Measurements from ENCODE around the gene C16orf74. TPM values are rescaled to one million over a fixed set of nuclear protein-coding genes. Genes with fewer than 3 reads are reported as not detected.

Gene C16orf74
- total and polyA plus RNA-seq, 10 donors = 12.1 to 107 (median 19.3) TPM

GRCh38 chr16:85670840-85671239, 80.1 kb downstream of the C16orf74 start:
- intact Hi-C loops (cut with DNase I; ENCODE audit: low total_unique reads) = no loop called here
- DNase-seq = peak; percentile 41
- Histone ChIP-seq H3K36me3 (peaks cover 4 to 100% (median 84%) of the 10 kb centered on the region in 6 donors), H3K27me3 (replicated peaks in 1 of 7) (no peaks in the 10 kb centered on the region), H3K4me3 (no peak overlapping the region), H3K4me1 (peaks cover 0 to 28% (median 16%) of the 10 kb centered on the region in 6 donors), H3K9me3 (no peaks in the 10 kb centered on the region), H3K27ac (no peak overlapping the region)
- TF ChIP-seq POLR2AphosphoS5 (IDR thresholded peaks at IDR 0.05) (no peak), CTCF (IDR thresholded peaks at IDR 0.05 in 8 of 11, conservative IDR thresholded peaks at IDR 0.05 in 3 of 11) (no peak), POLR2A (IDR thresholded peaks at IDR 0.05) (no peak)
- 93 to 97% (median 96%) methylated on average over 14 of the region's 14 CpGs for WGBS, 5 donors

GRCh38 chr16:85668676-85669424, 82.0 kb downstream of the C16orf74 start:
- intact Hi-C loops (cut with DNase I; ENCODE audit: low total_unique reads) = no loop called here
- Histone ChIP-seq H3K4me3 (no peak overlapping the region), H3K4me1 (peaks cover 0 to 12% (median 4%) of the 10 kb centered on the region in 6 donors), H3K9me3 (no peaks in the 10 kb centered on the region), H3K36me3 (peaks cover 11 to 100% (median 91%) of the 10 kb centered on the region in 6 donors), H3K27me3 (replicated peaks in 1 of 7) (no peaks in the 10 kb centered on the region), H3K27ac (no peak overlapping the region)
- peak; percentile 41 for DNase-seq
- TF ChIP-seq POLR2AphosphoS5 (IDR thresholded peaks at IDR 0.05) = no peak
- TF ChIP-seq CTCF (IDR thresholded peaks at IDR 0.05 in 8 of 11, conservative IDR thresholded peaks at IDR 0.05 in 3 of 11) = no peak
- no peak for TF ChIP-seq POLR2A (IDR thresholded peaks at IDR 0.05)
- 96 to 98% (median 97%) methylated on average over 8 to 10 of the region's 10 CpGs for WGBS, 5 donors

GRCh38 chr16:85667841-85668413, 83.0 kb downstream of the C16orf74 start:
- Histone ChIP-seq H3K4me3 (no peak overlapping the region), H3K9me3 (no peaks in the 10 kb centered on the region), H3K27ac (no peak overlapping the region), H3K4me1 (peaks cover 0 to 2% (median 0%) of the 10 kb centered on the region in 6 donors), H3K36me3 (peaks cover 18 to 100% (median 96%) of the 10 kb centered on the region in 6 donors), H3K27me3 (replicated peaks in 1 of 7) (no peaks in the 10 kb centered on the region)
- peak in 1 of 3 donors; percentile 35 for TF ChIP-seq POLR2AphosphoS5 (IDR thresholded peaks at IDR 0.05)
- no peak for TF ChIP-seq CTCF (IDR thresholded peaks at IDR 0.05 in 8 of 11, conservative IDR thresholded peaks at IDR 0.05 in 3 of 11)
- peak; percentile 61 for DNase-seq
- WGBS, 5 donors = 89 to 95% (median 91%) methylated on average over 13 to 16 of the region's 16 CpGs
- intact Hi-C loops (cut with DNase I; ENCODE audit: low total_unique reads) = no loop called here

- Histone ChIP-seq H3K27me3 (replicated peaks in 1 of 7) (no peaks in the 10 kb centered on the region), H3K9me3 (no peaks in the 10 kb centered on the region), H3K36me3 (peaks cover 15 to 100% (median 96%) of the 10 kb centered on the region in 6 donors), H3K4me1 (no peaks in the 10 kb centered on the region), H3K27ac (no peak overlapping the region), H3K4me3 (no peak overlapping the region)
- TF ChIP-seq POLR2AphosphoS5 (IDR thresholded peaks at IDR 0.05) (no peak), CTCF (IDR thresholded peaks at IDR 0.05 in 8 of 11, conservative IDR thresholded peaks at IDR 0.05 in 3 of 11) (no peak), POLR2A (IDR thresholded peaks at IDR 0.05) (no peak)
- intact Hi-C loops (cut with DNase I; ENCODE audit: low total_unique reads) = no loop called here
- WGBS, 5 donors = 84 to 94% (median 93%) methylated on average over 9 of the region's 9 CpGs
- peak; percentile 57 for DNase-seq
Measured at GRCh38 chr16:85667261-85667660, 83.6 kb downstream of the C16orf74 start.
